Mesenchymal stem cell (in vitro differentiated cells and primary cell): ENCODE results near the gene DNER.

Source experiments
- DNase-seq: peaks from one replicate; pipeline ENCODE4 v3.0.0-alpha.2; 2013
- H2AFZ ChIP-seq: one replicate; pipeline ENCODE4 v1.6.1; 2013; ENCODE audit warnings: low read depth, mild to moderate bottlenecking, control low read depth, inconsistent platforms, low read length, moderate library complexity
- H2AK5ac ChIP-seq: 2 replicates; pipeline ENCODE4 v1.6.1; 2013; ENCODE audit warnings: low read length, moderate library complexity, mild to moderate bottlenecking, inconsistent platforms; ENCODE audit not compliant: severe bottlenecking
- H2BK120ac ChIP-seq: one replicate; pipeline ENCODE4 v1.6.1; 2013; ENCODE audit warnings: low read depth, mild to moderate bottlenecking, inconsistent platforms, low read length, moderate library complexity
- H2BK12ac ChIP-seq, 2 experiments: one replicate each; pipeline ENCODE4 v1.6.1; 2013; ENCODE audit warnings: inconsistent platforms in 2 of 2, low read length in 2 of 2, mild to moderate bottlenecking in 2 of 2, moderate library complexity in 2 of 2, control low read depth in 1 of 2
- H2BK15ac ChIP-seq: one replicate; pipeline ENCODE4 v1.6.1; 2013; ENCODE audit warnings: mild to moderate bottlenecking, low read depth, inconsistent platforms; ENCODE audit not compliant: poor library complexity, severe bottlenecking
- H2BK5ac ChIP-seq: 2 replicates; pipeline ENCODE4 v1.6.1; 2013; ENCODE audit warnings: low read depth, mild to moderate bottlenecking, low read length, control low read depth, inconsistent platforms; ENCODE audit not compliant: poor library complexity, severe bottlenecking
- H3K14ac ChIP-seq, 2 experiments: one replicate each; pipeline ENCODE4 v1.6.1; 2013; ENCODE audit warnings: inconsistent platforms in 2 of 2, low read length in 2 of 2, control low read depth in 1 of 2, mild to moderate bottlenecking in 1 of 2, moderate library complexity in 1 of 2
- H3K18ac ChIP-seq, 2 experiments: one replicate each; pipeline ENCODE4 v1.6.1; 2013; ENCODE audit warnings: inconsistent platforms in 2 of 2, low read length in 2 of 2, control low read depth in 1 of 2, low read depth in 1 of 2, mild to moderate bottlenecking in 1 of 2
- H3K23ac ChIP-seq, 2 experiments: one replicate each; pipeline ENCODE4 v1.6.1; 2013; ENCODE audit warnings: inconsistent platforms in 2 of 2, low read length in 2 of 2, mild to moderate bottlenecking in 2 of 2, moderate library complexity in 2 of 2, control low read depth in 1 of 2
- H3K27ac ChIP-seq: 2 replicates; pipeline ENCODE4 v1.5.1; 2013; ENCODE audit warnings: mild to moderate bottlenecking, moderate library complexity, low read length, control low read depth, inconsistent platforms; ENCODE audit not compliant: poor library complexity, severe bottlenecking
- H3K27me3 ChIP-seq, 2 experiments: 2 replicates each; pipeline versions ENCODE4 v1.6.1 to v1.7.0; 2013; ENCODE audit warnings: low read length in 2 of 2, mild to moderate bottlenecking in 2 of 2, moderate library complexity in 2 of 2, control low read depth in 1 of 2, inconsistent platforms in 1 of 2; ENCODE audit not compliant: control insufficient read depth in 1 of 2, insufficient read depth in 1 of 2
- H3K36me3 ChIP-seq, 2 experiments: 2 replicates each; pipeline versions ENCODE4 v1.6.1 to v1.7.0; 2013; ENCODE audit warnings: low read length in 2 of 2, control low read depth in 1 of 2, inconsistent platforms in 1 of 2, low read depth in 1 of 2, mild to moderate bottlenecking in 1 of 2; ENCODE audit not compliant: insufficient read depth in 2 of 2, control insufficient read depth in 1 of 2
- H3K4ac ChIP-seq, 2 experiments: one replicate each; pipeline ENCODE4 v1.6.1; 2013; ENCODE audit warnings: inconsistent platforms in 2 of 2, low read length in 2 of 2, mild to moderate bottlenecking in 2 of 2, moderate library complexity in 2 of 2, control low read depth in 1 of 2, low read depth in 1 of 2
- H3K4me1 ChIP-seq: 2 replicates; pipeline ENCODE4 v1.6.1; 2013; ENCODE audit warnings: low read depth, low read length, control low read depth; ENCODE audit not compliant: control insufficient read depth, insufficient read depth
- H3K4me2 ChIP-seq: 2 replicates; pipeline ENCODE4 v1.6.1; 2013; ENCODE audit warnings: low read length, mild to moderate bottlenecking, inconsistent platforms; ENCODE audit not compliant: poor library complexity, severe bottlenecking
- H3K4me3 ChIP-seq, 2 experiments: 2 replicates each; pipeline versions ENCODE4 v1.5.1 to v1.7.0; 2013; ENCODE audit warnings: low read length in 2 of 2, mild to moderate bottlenecking in 2 of 2, control low read depth in 1 of 2, low read depth in 1 of 2; ENCODE audit not compliant: insufficient read depth in 1 of 2
- H3K79me1 ChIP-seq: replicated peaks from 2 replicates; pipeline ENCODE4 v1.6.1; 2013; ENCODE audit warnings: mild to moderate bottlenecking, control low read depth, low read length, inconsistent platforms; ENCODE audit not compliant: poor library complexity, severe bottlenecking
- H3K9ac ChIP-seq: 2 replicates; pipeline ENCODE4 v1.7.0; 2013; ENCODE audit warnings: mild to moderate bottlenecking, low read length, moderate library complexity
- H3K9me3 ChIP-seq: 2 replicates; pipeline ENCODE4 v1.7.0; 2013; ENCODE audit warnings: mild to moderate bottlenecking, low read length; ENCODE audit not compliant: control insufficient read depth
- H4K8ac ChIP-seq: one replicate; pipeline ENCODE4 v1.6.1; 2013; ENCODE audit warnings: inconsistent platforms, mild to moderate bottlenecking, low read length, moderate library complexity
- H4K91ac ChIP-seq: one replicate; pipeline ENCODE4 v1.6.1; 2013; ENCODE audit warnings: mild to moderate bottlenecking, low read length, inconsistent platforms
- WGBS: methylation state at CpG from one replicate; pipeline ENCODE4 v1.1.7; 2013; ENCODE audit warnings: mixed read lengths; 5-methylcytosine and 5-hydroxymethylcytosine counted together

Gene DNER

DNA sequence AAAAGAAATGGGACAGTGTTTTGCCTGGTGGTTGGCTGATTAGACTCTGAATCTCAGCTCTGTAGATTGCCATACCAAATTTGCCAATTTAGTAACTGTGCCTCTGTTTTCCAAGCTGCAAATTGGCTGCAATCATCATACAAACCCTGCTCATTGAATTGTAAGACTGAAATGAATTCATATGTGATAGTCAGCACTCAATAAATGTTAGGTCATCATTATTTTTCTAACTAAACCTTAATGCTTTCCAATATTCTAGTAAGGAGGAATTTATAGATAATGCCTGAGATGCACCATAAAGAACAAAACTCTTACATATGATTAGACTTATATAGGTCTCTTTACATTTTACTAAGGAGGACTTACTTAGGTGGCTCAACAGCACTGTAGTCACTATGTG is 85.3 kb downstream of the DNER start:
- no peak overlapping the region for H3K4me2 ChIP-seq

DNA sequence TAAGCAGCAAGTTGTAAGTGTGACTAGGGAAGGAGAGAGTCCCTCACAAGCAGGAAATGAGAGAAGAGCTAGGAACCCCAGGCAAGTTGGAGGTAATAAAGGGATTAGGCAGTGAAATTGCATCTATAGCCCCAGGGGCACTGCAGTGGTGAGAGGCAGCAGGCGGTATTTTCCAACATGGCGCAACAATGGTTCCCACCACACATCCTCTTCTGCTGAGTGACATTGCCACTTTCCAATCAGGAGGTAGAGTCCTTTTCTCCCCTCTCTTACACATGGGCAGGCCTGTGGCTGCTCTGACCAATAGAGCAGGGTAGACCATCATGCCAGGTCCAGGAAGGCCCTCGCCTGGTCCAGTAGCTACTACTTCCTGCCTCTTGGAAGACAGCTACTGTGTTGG is 86.6 kb downstream of the DNER start:
- 71% methylated on average over 3 of the region's 3 CpGs for WGBS
- Histone ChIP-seq H3K9me3 (no peaks in the 10 kb centered on the region), H2BK12ac (no peak overlapping the region), H2BK15ac (no peak overlapping the region), H3K27ac (no peak overlapping the region), H3K4me2 (no peak overlapping the region), H3K4me1 (no peaks in the 10 kb centered on the region), H3K18ac (no peak overlapping the region), H3K4me3 (no peak overlapping the region), H2AFZ (no peak overlapping the region), H4K8ac (no peak overlapping the region), H3K9ac (no peak overlapping the region), H3K23ac (no peak overlapping the region), H4K91ac (no peak overlapping the region), H3K4ac (no peak overlapping the region), H2BK5ac (no peak overlapping the region), H2AK5ac (no peak overlapping the region), H2BK120ac (no peak overlapping the region), H3K14ac (no peak overlapping the region), H3K36me3 (no peaks in the 10 kb centered on the region), H3K79me1 (no peaks in the 10 kb centered on the region), H3K27me3 (no peaks in the 10 kb centered on the region)
- DNase-seq = no peak

More for the DNA sequence above, 85.3 kb downstream of the DNER start:
- H3K9me3 ChIP-seq = no peaks in the 10 kb centered on the region
- no peak overlapping the region for H3K4ac ChIP-seq
- H3K27me3 ChIP-seq = no peaks in the 10 kb centered on the region
- H4K91ac ChIP-seq = no peak overlapping the region
- no peak overlapping the region for H3K18ac ChIP-seq
- H2AK5ac ChIP-seq = no peak overlapping the region
- no peak overlapping the region for H2BK120ac ChIP-seq
- no peaks in the 10 kb centered on the region for H3K4me1 ChIP-seq
- no peak overlapping the region for H4K8ac ChIP-seq
- no peak overlapping the region for H3K4me3 ChIP-seq
- H3K79me1 ChIP-seq = no peaks in the 10 kb centered on the region
- DNase-seq = no peak
- H2BK15ac ChIP-seq = no peak overlapping the region
- H2AFZ ChIP-seq = no peak overlapping the region
- H3K14ac ChIP-seq = no peak overlapping the region
- H3K27ac ChIP-seq = no peak overlapping the region
- no peak overlapping the region for H2BK5ac ChIP-seq
- H2BK12ac ChIP-seq = no peak overlapping the region
- no peak overlapping the region for H3K9ac ChIP-seq
- no peaks in the 10 kb centered on the region for H3K36me3 ChIP-seq
- H3K23ac ChIP-seq = no peak overlapping the region

DNA sequence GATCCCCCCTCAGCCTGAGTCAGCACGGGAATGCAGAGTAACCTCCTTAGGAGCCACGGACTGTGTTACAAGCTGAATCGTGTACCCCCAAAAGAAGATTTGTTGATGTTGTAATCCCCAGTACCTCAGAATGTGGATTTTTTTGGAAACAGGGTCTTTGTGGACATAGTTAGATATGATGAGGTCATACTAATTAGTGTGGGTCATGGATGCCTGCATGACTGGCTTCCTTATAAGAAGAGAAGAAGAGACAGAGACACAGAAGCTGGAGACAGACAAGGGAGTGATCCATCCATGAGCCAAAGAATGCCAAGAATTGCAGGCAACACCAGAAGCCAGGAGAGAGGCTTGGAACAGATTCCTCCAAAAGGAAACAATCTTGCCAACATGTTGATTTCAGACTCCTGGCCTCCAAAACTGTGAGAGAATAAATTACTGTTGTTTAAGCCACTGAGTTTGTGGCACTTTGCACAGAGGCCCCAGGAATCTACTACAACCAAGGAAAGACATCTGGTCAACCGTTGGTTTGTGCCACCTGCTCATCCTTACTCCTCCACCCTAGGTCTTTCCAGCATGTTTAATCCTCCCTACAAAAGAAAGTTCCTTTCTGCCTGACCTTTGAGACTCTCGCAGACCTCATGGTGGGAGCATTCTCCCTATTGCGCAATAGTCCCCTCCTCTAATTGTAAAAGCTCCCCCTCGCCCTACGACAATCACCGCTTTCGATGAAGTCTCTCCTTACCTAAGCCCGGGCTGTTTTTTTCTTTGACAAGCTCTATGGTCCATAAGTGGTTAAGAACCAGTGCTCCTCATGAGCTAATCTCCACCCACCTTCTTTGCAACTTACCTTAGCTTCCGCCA is 91.6 kb downstream of the DNER start:
- no peak overlapping the region for H3K14ac ChIP-seq
- H2BK120ac ChIP-seq = no peak overlapping the region
- H3K79me1 ChIP-seq = no peaks in the 10 kb centered on the region
- no peak overlapping the region for H2BK5ac ChIP-seq
- H3K4ac ChIP-seq = no peak overlapping the region
- H3K27me3 ChIP-seq = no peaks in the 10 kb centered on the region
- no peak for DNase-seq
- H2AFZ ChIP-seq = no peak overlapping the region
- no peak overlapping the region for H2BK15ac ChIP-seq
- no peak overlapping the region for H2BK12ac ChIP-seq
- WGBS = 83% methylated on average over 12 of the region's 12 CpGs
- H3K4me1 ChIP-seq = no peaks in the 10 kb centered on the region
- H3K9ac ChIP-seq = no peak overlapping the region
- no peak overlapping the region for H3K27ac ChIP-seq
- H3K4me2 ChIP-seq = no peak overlapping the region
- no peak overlapping the region for H3K18ac ChIP-seq
- H3K9me3 ChIP-seq = no peaks in the 10 kb centered on the region
- no peak overlapping the region for H2AK5ac ChIP-seq
- no peaks in the 10 kb centered on the region for H3K36me3 ChIP-seq
- no peak overlapping the region for H4K8ac ChIP-seq
- no peak overlapping the region for H3K23ac ChIP-seq
- no peak overlapping the region for H3K4me3 ChIP-seq
- no peak overlapping the region for H4K91ac ChIP-seq

DNA sequence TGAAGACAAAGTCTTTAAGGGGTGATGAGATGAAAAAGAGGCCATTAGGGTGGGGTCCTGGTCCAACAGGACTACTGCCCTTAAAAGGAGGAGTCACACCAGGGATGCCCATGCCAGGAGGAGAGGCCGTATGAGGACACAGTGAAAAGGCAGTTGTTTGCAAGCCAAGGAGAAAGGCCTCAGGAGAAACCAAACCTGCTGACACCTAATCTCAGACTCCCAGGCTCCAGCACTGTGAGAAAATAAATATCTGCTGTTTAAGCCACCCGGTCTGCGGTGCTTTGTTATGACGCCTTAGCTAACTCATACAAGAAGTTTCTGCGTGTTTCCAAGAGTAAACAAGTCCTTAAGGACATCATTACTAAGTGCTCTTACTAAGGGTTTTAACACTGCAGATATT is 93.6 kb downstream of the DNER start:
- Histone ChIP-seq H2AK5ac (no peak overlapping the region), H3K14ac (no peak overlapping the region), H2BK5ac (no peak overlapping the region), H3K4me1 (no peaks in the 10 kb centered on the region), H3K27me3 (no peaks in the 10 kb centered on the region), H2BK120ac (no peak overlapping the region), H3K9me3 (no peaks in the 10 kb centered on the region), H3K79me1 (no peaks in the 10 kb centered on the region), H3K18ac (no peak overlapping the region), H3K36me3 (no peaks in the 10 kb centered on the region), H4K8ac (no peak overlapping the region), H3K23ac (no peak overlapping the region), H4K91ac (no peak overlapping the region), H3K9ac (no peak overlapping the region), H2BK12ac (no peak overlapping the region), H3K4me3 (no peak overlapping the region), H3K27ac (no peak overlapping the region), H2BK15ac (no peak overlapping the region), H2AFZ (no peak overlapping the region), H3K4me2 (no peak overlapping the region), H3K4ac (no peak overlapping the region)
- DNase-seq = no peak
- WGBS = 80% methylated on average over 5 of the region's 5 CpGs
